NCI-H1105 (cell line): ENCODE results near the gene GRAMD1A.
A peak's percentile ranks its signal among the peaks of the same experiment; 100 is the strongest.
"Not testable (repeated sequence)": the region's sequence is repeated elsewhere in the genome, so short reads cannot be mapped to it uniquely, and the experiment has no call there.

Source experiments
- DNase-seq: peaks from one replicate; lab custom pipeline; 2025; lab: John Stamatoyannopoulos, UW

Gene GRAMD1A

DNA sequence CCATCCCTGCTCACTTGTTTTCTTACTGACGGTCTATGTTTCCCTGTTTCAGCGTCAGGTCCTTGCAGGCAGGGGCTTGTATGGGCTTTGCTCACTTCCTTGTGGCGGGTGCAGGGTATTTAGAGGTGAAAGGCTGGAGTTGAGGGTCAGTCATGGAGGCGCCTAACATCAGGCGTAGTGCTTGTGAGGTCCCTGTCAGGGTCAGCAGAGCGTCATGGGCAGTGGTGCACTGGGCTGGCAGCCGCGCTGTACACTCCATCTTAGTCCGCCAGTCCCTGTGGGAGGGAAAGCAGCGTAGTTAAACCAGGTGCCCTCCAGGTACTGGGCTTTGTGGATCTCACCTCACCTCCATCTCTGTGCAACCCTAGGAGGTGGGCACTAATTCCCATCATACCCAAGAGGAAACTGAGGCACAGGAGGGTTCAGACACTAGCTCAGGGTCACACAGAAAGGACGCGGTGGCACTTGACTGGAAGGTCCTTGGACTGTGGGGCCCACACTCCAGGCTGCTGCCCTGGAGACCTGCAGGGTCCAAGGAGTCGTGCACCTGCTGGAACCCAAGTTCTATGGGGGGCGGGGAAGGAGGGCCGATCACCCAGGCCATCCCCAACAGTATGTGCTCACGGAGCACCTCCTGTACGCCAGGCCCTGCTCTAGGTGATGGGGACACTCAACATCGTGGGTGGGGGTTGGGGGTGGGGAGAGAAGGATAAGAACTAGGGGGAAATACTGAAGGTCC lies 4.6 kb downstream of the GRAMD1A start:
- DNase-seq, result no peak

DNA sequence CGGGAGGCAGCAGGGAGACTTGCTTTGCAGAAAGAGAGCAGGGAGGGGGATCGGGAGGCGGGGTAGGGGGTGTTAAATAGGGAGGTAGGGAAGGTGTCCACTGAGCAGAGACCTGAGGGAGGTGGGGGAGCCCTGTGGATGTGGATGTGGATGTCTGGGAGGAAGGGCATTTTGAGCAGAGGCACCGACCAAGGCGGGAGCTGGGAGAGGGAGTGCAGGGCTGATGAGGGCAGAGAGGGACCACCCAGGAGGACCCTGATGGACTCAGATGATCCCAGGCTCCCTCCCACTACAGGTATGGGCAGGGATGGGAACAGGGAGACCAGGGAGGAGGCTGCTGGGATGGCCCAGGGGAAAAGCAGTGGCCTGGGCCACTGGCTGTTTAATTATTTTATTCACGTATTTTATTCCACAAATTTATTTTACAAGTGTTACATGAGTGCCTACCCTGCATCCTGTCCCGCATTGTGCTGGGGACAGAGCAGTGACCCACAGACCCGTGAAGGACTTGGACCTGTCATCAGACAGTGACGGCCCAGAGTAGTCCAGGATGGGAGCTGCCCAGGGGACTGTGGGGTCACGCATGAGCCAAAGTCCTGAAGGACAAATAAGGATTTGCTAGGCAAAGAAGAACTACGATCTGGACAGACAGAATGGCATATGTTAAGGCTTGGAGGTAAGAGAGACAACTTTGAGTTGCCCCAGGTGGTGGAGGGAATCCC lies 5.3 kb downstream of the GRAMD1A start:
- no peak for DNase-seq

DNA sequence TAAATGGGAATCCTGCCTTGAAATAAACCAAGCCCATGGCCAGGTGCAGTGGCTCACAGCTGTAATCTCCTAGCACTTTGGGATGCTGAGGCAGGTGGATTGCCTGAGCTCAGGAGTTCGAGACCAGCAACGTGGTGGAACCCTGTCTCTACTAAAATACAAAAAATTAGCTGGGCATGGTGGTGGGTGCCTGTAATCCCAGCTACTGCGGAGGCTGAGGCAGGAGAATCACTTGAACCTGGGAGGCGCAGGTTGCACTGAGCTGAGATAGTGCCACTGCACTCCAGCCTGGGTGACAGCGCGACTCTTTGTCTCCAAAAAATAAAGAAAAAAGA lies 5.9 kb downstream of the GRAMD1A start:
- DNase-seq, result not testable (repeated sequence)

DNA sequence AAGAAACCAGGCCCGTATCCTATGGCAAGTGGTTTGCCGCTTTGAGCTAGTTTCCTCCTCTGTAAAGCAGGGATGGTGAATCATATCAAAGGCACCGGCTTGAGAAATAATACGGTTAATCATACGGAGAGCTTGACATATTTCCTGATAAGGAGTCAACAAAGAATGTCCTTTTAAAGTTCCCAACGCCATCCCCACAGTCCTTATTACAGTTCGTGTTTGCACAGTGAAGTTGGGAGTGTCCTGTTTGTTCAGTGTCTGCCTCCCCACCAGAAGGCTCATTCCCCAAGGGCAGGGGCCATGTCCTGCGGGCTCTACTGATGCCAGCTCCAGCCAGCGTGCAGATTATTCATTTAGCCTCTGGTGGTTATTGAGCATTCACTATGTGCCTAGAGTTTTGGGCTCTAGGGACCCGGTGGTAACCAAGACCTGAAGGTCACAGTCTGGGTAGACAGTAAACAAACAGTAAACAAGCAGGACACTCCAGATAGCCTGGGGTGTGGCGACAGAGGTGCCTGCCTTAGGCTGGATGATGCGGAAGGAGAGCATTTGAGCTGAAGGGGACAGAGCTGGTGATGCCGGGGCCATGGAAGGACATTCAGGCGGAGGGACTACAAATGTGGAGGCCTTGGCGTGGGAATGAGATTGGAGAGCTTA lies 6.3 kb downstream of the GRAMD1A start:
- DNase-seq, result no peak

DNA sequence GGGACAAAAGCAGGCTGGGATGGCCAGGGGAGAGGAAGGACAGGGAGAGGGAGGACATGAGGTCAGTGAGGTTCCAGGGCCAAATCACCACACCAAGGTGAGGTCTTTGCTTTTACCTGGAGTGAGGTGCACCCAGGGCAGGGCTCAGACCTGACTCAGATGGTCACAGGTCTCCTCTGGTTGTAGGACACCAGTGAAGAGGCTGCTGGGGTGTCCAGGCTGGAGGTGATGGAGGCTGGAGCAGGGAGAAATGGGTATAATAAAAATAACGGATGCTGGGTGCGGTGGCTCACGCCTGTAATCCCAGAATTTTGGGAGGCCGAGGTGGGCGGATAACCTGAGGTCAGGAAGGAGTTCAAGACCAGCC lies 6.9 kb downstream of the GRAMD1A start:
- DNase-seq, result no peak

DNA sequence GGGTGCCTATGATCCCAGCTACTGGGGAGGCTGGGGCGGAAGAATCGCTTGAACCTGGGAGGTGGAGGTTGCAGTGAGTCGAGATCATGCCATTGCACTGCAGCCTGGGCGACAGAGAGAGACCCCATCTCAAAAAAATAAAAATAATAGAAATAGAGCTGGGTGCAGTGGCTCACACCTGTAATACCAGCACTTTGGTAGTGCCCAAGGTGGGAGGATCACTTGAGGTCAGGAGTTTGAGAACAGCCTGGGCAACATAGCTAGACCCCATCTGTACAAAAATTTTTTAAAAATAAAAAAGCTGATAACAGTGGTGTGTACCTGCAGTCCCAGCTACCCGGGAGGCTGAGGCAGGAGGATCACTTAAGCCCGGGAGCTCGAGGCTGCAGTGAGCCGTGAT lies 7.3 kb downstream of the GRAMD1A start:
- not testable (repeated sequence) for DNase-seq

DNA sequence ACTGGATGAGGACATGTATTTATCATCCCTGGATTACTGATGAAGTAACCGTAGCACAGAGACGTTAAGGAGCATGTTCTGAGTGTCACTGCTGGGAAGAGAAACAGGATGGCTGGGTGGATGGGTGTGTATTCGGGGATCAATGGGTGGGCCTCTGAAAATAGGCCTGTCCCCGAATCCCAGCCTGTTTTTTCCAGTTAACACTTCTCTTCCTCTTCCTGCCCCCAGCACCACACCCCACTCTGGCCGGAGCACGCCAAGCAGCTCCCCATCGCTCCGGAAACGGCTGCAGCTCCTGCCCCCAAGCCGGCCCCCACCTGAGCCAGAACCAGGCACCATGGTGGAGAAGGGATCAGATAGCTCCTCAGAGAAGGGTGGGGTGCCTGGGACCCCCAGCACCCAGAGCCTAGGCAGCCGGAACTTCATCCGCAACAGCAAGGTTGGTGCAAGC lies 8.8 kb downstream of the GRAMD1A start:
- no peak for DNase-seq

DNA sequence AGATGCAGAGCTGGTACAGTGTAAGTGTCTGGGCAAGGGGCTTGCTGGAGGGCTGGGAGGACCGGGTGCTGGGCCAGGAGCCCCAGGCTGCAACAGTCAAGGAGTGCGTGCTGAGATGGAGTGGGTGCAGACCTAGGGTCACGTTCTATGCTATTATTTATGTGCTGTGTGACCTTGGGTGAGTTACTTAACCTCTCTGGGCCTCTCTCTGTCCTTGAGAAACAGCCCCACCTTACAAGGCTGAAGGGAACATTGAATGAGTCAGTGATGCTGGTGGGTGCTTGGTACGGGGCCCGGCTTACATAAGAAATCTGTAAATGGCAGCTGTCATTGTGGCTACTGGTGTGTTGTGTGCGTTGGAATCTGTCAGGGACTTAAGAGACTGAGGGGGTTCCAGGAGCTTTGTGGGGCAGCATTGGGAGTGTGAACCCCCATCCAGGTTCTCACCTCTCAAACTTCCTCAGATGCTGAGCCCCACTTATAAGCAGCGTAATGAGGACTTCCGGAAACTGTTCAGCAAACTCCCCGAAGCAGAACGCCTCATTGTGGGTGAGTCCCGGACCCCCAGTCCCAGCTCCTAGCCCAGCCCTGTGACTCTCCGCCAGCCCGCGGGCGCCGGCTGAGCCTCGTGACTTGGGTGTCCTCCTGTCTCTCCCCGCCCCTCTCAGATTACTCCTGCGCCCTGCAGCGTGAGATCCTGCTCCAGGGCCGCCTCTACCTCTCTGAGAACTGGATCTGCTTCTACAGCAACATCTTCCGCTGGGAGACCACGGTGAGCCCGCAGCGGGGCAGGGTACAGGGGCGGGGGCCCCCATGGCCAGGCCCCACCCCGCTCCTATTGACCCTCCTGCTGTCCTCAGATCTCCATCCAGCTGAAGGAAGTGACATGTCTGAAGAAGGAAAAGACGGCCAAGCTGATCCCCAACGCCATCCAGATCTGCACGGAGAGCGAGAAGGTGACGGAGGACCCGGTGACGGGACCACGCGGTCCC lies 9.6 kb downstream of the GRAMD1A start:
- no peak for DNase-seq

DNA sequence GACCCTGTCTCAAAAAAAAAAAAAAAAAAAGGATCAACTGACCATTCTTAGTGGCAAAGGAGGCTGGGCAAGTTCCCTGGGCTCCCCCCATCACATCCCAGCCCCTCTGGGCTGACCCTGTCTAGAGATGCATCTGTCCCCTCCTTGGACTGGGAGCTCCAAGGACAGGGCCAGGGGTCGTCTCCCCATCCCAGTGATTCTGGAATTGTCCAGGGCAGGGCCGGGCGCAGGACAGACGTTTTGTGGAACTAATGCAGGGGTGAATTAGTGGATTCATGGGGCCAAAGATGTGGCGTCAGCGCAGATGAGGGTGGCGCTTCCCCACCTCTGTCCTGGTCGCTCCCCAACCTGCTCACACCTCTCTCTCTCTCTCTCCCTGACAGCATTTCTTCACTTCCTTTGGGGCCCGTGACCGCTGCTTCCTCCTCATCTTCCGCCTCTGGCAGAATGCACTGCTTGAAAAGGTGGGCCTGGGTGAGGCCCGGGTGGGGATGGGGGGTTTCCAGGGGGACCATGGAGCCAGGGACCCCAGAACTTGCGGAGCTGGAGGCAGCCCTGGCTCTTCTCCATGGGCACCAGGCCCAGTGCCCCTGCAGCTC lies 11.1 kb downstream of the GRAMD1A start:
- no peak for DNase-seq

DNA sequence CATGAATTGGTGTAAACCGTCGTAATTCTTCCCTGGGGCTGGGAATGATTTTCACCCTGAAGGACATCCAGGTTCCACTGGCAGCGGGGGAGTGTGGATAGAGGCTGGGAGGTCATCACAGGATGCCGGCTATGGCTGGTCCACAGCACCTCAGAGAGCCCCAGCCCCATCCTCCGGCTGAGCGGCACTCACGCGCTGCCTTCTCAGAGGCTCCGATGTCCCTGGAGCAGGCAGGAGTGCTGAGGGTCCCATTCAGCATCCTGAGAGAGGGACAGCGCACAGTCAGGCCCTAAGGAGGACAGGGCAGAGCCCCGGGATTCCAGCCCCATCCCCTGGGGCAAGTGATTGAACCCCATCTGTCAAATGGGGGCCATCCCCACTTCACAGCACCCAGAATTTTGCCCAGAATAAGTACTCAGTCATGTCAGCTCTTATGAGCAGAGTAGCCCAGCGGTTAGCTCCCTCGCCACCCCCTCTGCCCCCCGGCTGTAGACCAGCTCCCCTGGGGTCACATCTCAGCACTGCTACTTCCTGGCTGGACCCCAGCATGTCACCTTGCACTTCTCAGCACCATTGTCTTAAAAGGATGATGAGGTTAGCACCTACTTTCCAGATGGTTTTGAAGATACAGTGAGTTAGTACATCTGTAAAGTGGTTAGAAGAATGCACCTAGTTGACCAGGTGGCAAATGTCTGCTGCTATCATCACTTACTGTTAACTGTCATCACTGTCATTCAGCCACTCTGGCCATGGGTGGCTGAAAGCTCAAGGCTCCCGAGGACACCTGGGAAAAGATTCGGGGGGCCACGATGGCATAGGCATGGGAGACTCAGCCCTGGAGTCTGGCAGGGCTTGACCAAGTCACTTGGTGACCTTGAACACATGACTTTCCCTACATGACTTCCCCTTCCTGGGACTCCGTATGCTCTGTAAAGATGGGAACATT lies 11.9 kb downstream of the GRAMD1A start:
- no peak for DNase-seq

DNA sequence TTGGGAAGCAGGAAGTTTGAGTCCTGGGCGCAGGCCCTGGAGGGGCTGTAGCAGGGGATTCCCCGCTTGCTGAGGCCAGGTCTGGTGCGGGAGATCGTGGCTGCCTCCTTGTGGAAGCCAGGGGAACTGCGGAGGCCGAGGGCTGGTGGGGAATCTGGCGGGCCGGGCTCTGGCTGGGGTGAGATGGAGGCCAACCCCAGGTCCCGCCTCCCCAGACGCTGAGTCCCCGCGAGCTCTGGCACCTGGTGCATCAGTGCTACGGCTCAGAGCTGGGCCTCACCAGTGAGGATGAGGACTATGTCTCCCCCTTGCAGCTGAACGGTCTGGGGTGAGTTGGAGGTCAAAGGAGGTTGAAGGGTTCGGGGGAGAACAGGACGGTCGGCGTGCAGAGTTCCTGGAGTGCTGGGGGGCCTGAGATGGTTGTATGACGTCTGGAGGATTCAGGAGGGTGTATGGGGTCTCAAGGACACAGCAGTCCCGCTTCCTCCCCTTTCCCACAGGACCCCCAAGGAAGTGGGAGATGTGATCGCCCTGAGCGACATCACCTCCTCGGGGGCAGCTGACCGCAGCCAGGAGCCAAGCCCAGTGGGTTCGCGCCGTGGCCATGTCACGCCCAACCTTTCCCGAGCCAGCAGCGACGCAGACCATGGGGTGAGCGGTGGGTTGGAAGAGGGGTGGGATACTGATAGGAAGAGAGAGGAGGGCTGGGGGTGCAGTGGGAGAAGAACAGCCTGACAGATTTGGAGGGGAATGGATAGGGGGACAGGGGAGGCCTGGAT lies 13.1 kb downstream of the GRAMD1A start:
- peak; percentile 14 for DNase-seq

DNA sequence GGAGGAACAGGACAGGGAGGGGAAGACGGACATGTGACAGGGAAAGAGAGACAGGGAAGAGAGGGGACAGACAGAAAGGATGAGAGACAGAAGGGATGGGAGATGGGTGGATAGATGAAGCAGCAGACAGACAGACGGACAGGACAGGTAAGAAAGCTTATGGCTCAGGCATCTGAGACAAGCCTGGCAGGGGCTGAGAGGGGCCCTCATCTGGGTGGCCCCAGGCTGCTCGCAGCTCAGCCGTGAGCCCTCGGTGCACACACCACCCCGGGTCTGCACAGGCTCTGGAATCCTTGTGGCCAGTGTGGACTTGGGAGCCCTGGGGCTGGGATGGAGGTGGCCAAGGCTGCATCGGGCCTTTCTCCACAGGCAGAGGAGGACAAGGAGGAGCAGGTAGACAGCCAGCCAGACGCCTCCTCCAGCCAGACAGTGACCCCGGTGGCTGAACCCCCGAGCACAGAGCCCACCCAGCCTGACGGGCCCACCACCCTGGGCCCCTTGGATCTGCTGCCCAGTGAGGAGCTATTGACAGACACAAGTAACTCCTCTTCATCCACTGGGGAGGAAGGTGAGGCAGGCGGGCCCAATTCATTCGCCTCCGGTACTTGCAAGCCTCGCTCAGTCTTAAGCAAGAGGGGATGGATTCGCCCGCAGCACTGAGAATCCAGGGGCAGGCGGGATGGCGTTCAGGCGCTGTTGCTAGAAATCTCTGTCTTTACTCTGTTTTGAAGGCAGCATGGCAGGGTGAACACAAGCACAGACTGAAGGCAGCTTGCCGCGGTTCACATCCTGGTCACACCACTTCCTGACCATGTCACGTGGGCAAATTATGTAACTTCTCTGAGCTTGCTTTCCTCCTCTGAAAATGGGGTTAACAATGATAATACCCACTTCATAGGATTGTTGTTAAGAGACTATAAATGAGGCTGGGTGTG lies 14.0 kb downstream of the GRAMD1A start:
- no peak for DNase-seq

DNA sequence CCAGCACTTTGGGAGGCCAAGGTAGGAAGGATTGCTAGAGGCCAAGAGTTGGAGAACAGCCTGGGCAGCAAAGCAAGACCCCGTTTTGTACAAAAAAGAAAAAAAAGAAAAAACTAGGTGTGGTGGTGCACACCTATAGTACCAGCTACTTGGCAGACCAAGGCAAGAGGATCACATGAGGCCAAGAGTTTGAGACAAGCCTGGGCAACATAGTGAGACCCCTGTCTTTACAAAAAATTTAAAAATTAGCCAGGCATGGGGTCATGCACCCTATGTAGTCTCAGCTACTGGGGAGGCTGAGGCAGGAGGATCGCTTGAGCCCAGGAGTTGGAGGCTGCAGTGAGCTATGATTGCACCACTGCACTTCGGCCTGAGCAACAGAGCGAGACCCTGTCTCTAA lies 14.7 kb downstream of the GRAMD1A start:
- DNase-seq, result not testable (repeated sequence)

DNA sequence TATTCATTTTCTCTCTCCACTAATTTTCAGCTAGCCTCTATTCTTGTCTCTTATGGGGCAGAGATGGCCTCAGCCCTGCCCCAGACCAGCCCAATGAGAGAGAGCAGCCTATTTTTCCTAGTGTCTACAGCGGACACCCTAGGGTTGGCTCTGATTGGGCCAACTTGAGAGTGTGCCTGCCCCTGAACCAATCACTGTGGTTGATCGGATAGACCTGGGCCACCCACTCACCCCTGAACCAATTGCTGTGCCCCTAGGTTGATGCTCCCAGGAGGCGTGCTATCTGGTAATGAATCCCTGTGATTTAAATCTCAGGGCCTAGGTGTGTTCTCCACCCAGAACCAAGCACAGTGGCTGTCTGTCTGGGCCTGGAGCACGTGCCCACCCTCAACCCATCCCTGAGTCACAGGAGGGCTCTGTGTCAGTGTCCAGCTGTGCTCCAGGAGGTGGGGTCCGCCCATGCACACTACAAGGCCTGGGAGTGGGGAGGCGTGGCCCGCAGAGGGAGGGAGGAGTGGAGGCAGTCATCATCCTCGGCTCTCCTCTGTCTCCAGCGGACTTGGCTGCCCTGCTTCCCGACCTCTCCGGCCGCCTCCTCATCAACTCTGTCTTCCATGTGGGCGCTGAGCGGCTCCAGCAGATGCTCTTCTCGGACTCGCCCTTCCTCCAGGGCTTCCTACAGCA lies 15.3 kb downstream of the GRAMD1A start:
- DNase-seq, result no peak

DNA sequence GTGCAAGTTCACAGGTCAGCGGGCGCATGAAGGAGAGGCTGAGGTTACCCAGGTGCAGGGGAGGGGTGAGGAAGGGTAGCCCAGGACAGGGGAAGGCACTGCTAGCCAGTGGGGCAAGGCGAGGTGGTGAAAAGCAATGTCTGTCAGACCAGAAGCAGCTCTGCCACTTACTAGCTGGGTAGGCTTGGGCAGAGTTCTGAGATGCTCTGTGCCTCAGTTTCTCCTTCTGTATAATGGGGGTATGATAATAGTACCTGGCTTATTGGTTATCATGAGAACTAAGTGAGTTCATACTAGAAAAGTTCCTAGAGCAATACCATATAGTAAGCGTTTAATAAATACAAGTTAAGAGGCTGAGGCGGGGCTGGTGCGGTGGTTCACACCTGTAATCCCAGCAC lies 15.8 kb downstream of the GRAMD1A start:
- no peak for DNase-seq

DNA sequence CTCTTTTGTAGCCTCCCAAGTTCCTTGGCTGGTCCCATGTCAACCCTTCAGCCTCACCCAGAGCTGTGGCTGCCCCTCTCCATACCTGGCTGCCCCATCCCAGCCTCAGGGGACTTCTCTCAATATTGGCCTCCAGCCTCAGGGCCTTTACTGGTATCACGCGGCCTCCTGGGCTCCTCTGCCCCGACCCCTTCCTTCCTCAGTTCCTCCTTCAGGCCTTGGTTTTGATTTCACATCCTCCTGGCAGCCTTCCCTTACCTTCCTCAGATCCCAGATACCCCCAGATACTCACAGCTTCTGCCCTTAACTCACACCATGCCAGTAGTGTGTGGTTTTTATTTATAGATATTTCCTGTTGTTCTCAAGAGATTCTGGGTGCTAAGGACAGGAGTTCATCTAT lies 17.4 kb downstream of the GRAMD1A start:
- no peak for DNase-seq

DNA sequence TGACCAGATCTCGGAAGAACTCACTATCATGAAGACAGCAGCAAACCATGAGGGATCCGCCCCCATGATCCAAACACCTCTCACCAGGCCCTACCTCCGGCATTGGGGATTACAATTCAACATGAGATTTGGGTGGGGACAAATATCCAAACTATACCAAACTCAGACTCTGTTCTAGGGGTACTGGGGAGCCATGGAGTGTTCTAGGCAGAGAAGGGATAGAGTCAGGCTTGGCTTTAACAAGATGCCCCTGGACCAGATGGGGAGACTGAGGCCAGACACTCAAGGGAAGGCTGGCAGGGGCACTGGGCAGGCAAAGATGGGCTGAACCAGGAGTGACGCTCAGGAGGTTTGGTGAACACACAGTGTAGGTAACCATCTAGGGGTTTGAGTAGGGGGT lies 18.3 kb downstream of the GRAMD1A start:
- DNase-seq, result no peak

DNA sequence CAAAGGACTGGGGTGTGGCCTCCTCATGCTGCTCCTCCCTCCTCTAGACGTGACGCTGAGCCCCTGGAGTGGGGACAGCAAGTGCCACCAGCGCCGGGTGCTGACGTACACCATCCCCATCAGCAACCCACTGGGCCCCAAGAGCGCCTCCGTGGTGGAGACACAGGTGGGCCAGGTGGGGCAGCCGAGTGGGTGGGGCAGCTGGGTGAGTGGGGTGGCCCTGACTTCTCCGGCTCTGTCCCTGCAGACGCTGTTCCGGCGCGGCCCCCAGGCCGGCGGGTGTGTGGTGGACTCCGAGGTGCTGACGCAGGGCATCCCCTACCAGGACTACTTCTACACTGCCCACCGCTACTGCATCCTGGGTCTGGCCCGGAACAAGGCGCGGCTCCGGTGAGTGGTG lies 19.0 kb downstream of the GRAMD1A start:
- DNase-seq, result no peak
